ENCODE results near the gene ENPP1. TPM values are rescaled to one million over a fixed set of nuclear protein-coding genes. Genes with fewer than 3 reads are reported as not detected.

The ENPP1 gene
- total and polyA plus RNA-seq, 5 donors from 2014 or later = 0.13 TPM; not detected in 4

DNA sequence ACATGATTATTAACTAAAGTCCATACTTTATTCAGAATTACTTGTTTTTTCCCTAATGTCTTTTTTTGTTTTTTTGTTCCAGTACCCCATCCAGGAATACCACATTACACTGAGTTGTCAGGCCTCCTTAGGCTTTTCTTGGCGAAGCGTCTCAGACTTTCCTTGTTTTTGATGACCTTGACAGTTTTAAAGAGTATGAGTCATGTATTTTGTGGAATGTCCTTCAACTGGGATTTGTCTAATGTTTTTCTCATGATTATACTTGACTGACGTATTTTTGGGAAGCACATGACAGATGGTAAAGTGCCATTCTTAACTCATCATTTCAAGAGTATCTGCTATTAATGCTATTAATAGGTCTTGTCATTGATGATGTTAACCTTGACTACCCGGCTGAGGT is 23.6 kb downstream of the ENPP1 start:
- Mint-ChIP-seq H3K4me3 (no peak overlapping the region), H3K27ac (no peak overlapping the region), H3K27me3 (peaks cover 2% of the 10 kb centered on the region), H3K4me1 (no peaks in the 10 kb centered on the region), H3K36me3 (no peaks in the 10 kb centered on the region), H3K9me3 (peaks cover 0 to 2% (median 0%) of the 10 kb centered on the region in 7 donors)
- Histone ChIP-seq H3K27ac (ENCODE audit: insufficient read depth, low read length, poor library complexity, severe bottlenecking) (no peak overlapping the region), H3K4me1 (ENCODE audit: control insufficient read depth, insufficient read depth, low read length, poor library complexity, severe bottlenecking) (no peaks in the 10 kb centered on the region), H3K4me3 (ENCODE audit: low read depth, low read length) (no peak overlapping the region), H3K9me3 (ENCODE audit: control insufficient read depth in 2 of 2, low read length in 2 of 2) (no peaks in the 10 kb centered on the region), H3K27me3 (ENCODE audit: control insufficient read depth, insufficient read depth, low read length) (no peaks in the 10 kb centered on the region), H3K36me3 (ENCODE audit: control insufficient read depth, insufficient read depth, low read length) (no peaks in the 10 kb centered on the region)
- DNase-seq (no peak), ATAC-seq (ENCODE audit: low read depth in 2 of 2) (no peak)

- no peak overlapping the region for H3K27ac Mint-ChIP-seq
- Histone ChIP-seq H3K4me3 (ENCODE audit: low read depth, low read length) (no peak overlapping the region), H3K4me1 (ENCODE audit: control insufficient read depth, insufficient read depth, low read length, poor library complexity, severe bottlenecking) (no peaks in the 10 kb centered on the region), H3K27me3 (ENCODE audit: control insufficient read depth, insufficient read depth, low read length) (no peaks in the 10 kb centered on the region), H3K36me3 (ENCODE audit: control insufficient read depth, insufficient read depth, low read length) (no peaks in the 10 kb centered on the region), H3K27ac (ENCODE audit: insufficient read depth, low read length, poor library complexity, severe bottlenecking) (no peak overlapping the region), H3K9me3 (ENCODE audit: control insufficient read depth in 2 of 2, low read length in 2 of 2) (no peaks in the 10 kb centered on the region)
- H3K36me3 Mint-ChIP-seq = no peaks in the 10 kb centered on the region
- DNase-seq (no peak), ATAC-seq (ENCODE audit: low read depth in 2 of 2) (no peak)
- no peaks in the 10 kb centered on the region for H3K27me3 Mint-ChIP-seq
- no peaks in the 10 kb centered on the region for H3K4me1 Mint-ChIP-seq
- no peak overlapping the region for H3K4me3 Mint-ChIP-seq
- H3K9me3 Mint-ChIP-seq = peaks cover 0 to 2% (median 0%) of the 10 kb centered on the region in 7 donors
These were observed 24.1 kb downstream of the ENPP1 start for GRCh38 chr6:131831886-131832285.

DNA sequence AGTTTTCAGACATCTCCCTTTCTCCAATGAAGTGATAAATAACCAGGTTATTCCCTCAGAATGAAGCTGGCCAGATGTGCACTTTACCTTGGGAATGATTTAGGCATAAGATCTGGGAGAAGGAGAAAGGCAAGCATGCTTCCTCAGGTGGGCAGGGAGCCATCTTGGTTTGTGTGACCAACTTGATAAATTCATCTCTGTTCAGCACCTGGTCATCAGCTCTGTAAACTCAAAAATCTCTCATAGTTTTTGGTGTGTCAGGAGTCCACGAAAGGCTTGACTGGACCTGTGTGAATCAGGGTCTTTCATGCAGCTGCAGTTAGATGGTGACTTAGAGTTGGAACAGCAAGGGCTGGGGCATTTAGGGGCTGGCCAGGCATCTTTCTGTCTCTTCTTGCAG is 24.5 kb downstream of the ENPP1 start:
- Histone ChIP-seq H3K4me3 (ENCODE audit: low read depth, low read length) (no peak overlapping the region), H3K9me3 (ENCODE audit: control insufficient read depth in 2 of 2, low read length in 2 of 2) (no peaks in the 10 kb centered on the region), H3K27ac (ENCODE audit: insufficient read depth, low read length, poor library complexity, severe bottlenecking) (no peak overlapping the region), H3K36me3 (ENCODE audit: control insufficient read depth, insufficient read depth, low read length) (no peaks in the 10 kb centered on the region), H3K27me3 (ENCODE audit: control insufficient read depth, insufficient read depth, low read length) (no peaks in the 10 kb centered on the region), H3K4me1 (ENCODE audit: control insufficient read depth, insufficient read depth, low read length, poor library complexity, severe bottlenecking) (no peaks in the 10 kb centered on the region)
- Mint-ChIP-seq H3K36me3 (no peaks in the 10 kb centered on the region), H3K9me3 (peaks cover 0 to 2% (median 0%) of the 10 kb centered on the region in 7 donors), H3K27me3 (no peaks in the 10 kb centered on the region), H3K4me3 (no peak overlapping the region), H3K4me1 (no peaks in the 10 kb centered on the region), H3K27ac (peak overlapping the region in 1 of 3 donors; percentile 43)
- ATAC-seq (ENCODE audit: low read depth in 2 of 2) (no peak), DNase-seq (no peak)

DNA sequence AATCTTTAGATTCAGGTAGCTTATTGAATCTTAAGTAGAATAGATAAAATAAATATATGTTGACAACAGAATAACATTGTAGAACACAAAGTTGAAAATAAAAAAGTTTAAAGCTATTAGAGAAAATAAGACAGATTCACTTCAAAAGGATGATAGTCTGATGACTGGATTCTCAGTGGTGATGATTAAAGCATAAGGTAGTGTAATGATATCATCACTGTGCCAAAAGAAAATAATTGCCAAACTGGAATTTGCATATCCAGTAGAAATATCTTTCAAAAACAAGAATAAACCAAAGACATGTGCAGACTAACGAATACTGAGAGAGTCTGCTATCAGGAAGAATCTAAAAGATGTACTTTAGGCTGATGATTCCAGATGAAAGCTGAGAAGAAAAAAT is 30.2 kb downstream of the ENPP1 start:
- no peak for DNase-seq
- no peak overlapping the region for H3K27ac Mint-ChIP-seq
- Histone ChIP-seq H3K9me3 (ENCODE audit: control insufficient read depth in 2 of 2, low read length in 2 of 2) (no peaks in the 10 kb centered on the region), H3K27me3 (ENCODE audit: control insufficient read depth, insufficient read depth, low read length) (no peaks in the 10 kb centered on the region), H3K27ac (ENCODE audit: insufficient read depth, low read length, poor library complexity, severe bottlenecking) (no peak overlapping the region), H3K4me3 (ENCODE audit: low read depth, low read length) (no peak overlapping the region), H3K36me3 (ENCODE audit: control insufficient read depth, insufficient read depth, low read length) (no peaks in the 10 kb centered on the region), H3K4me1 (ENCODE audit: control insufficient read depth, insufficient read depth, low read length, poor library complexity, severe bottlenecking) (no peaks in the 10 kb centered on the region)
- no peaks in the 10 kb centered on the region for H3K4me1 Mint-ChIP-seq
- H3K4me3 Mint-ChIP-seq = no peak overlapping the region
- peaks cover 5% of the 10 kb centered on the region for H3K27me3 Mint-ChIP-seq
- peaks cover 0 to 2% (median 0%) of the 10 kb centered on the region in 7 donors for H3K9me3 Mint-ChIP-seq
- no peaks in the 10 kb centered on the region for H3K36me3 Mint-ChIP-seq
- no peak for ATAC-seq (ENCODE audit: low read depth in 2 of 2)

GRCh38 chr6:131839388-131839787 is 31.6 kb downstream of the ENPP1 start:
- Histone ChIP-seq H3K27me3 (ENCODE audit: control insufficient read depth, insufficient read depth, low read length) (no peaks in the 10 kb centered on the region), H3K27ac (ENCODE audit: insufficient read depth, low read length, poor library complexity, severe bottlenecking) (no peak overlapping the region), H3K4me1 (ENCODE audit: control insufficient read depth, insufficient read depth, low read length, poor library complexity, severe bottlenecking) (no peaks in the 10 kb centered on the region), H3K36me3 (ENCODE audit: control insufficient read depth, insufficient read depth, low read length) (no peaks in the 10 kb centered on the region), H3K4me3 (ENCODE audit: low read depth, low read length) (no peak overlapping the region), H3K9me3 (ENCODE audit: control insufficient read depth in 2 of 2, low read length in 2 of 2) (no peaks in the 10 kb centered on the region)
- Mint-ChIP-seq H3K27me3 (peaks cover 8% of the 10 kb centered on the region), H3K9me3 (peaks cover 0 to 1% (median 0%) of the 10 kb centered on the region in 7 donors), H3K36me3 (no peaks in the 10 kb centered on the region), H3K4me1 (no peaks in the 10 kb centered on the region), H3K4me3 (no peak overlapping the region), H3K27ac (no peak overlapping the region)
- no peak for DNase-seq
- ATAC-seq (ENCODE audit: low read depth in 2 of 2) = no peak

GRCh38 chr6:131840441-131840840 is 32.6 kb downstream of the ENPP1 start:
- Histone ChIP-seq H3K4me1 (ENCODE audit: control insufficient read depth, insufficient read depth, low read length, poor library complexity, severe bottlenecking) (no peaks in the 10 kb centered on the region), H3K27me3 (ENCODE audit: control insufficient read depth, insufficient read depth, low read length) (no peaks in the 10 kb centered on the region), H3K9me3 (ENCODE audit: control insufficient read depth in 2 of 2, low read length in 2 of 2) (no peaks in the 10 kb centered on the region), H3K36me3 (ENCODE audit: control insufficient read depth, insufficient read depth, low read length) (no peaks in the 10 kb centered on the region), H3K27ac (ENCODE audit: insufficient read depth, low read length, poor library complexity, severe bottlenecking) (no peak overlapping the region), H3K4me3 (ENCODE audit: low read depth, low read length) (no peak overlapping the region)
- Mint-ChIP-seq H3K9me3 (peaks cover 0 to 4% (median 0%) of the 10 kb centered on the region in 7 donors), H3K27ac (no peak overlapping the region), H3K27me3 (peaks cover 10% of the 10 kb centered on the region), H3K4me3 (no peak overlapping the region), H3K36me3 (no peaks in the 10 kb centered on the region), H3K4me1 (no peaks in the 10 kb centered on the region)
- DNase-seq (no peak), ATAC-seq (ENCODE audit: low read depth in 2 of 2) (no peak)

DNA sequence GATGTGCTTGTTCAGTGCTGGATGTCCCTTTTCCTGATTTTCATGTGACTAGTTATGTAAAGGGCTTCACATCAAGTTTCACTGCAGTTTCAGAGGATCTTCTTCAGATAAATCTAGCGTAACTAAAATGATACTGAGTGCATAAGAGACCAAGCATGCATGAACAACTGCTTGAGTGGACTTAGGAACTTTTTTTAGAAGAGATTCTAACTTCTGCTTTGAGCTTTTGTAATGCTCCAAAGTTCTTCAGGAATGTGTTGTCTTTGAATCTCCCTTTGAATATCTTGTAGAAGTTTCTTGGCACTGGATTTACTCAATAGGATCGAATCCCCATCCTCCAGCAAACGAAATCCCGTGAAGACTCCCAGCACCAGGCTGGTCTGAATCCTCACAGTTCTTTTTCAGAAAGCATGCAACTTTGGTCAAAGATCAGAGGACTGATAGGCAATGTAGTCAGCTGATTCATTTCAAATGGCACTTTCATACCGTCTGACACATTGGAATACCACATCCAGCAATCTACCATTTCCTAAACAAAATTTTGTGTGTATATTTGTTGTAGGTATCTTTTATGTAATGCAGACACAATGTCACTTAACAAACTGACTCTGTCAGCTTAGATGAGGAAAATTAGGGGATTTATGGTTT is 33.2 kb downstream of the ENPP1 start:
- no peaks in the 10 kb centered on the region for H3K4me1 Mint-ChIP-seq

GRCh38 chr6:131843768-131844167 is 35.9 kb downstream of the ENPP1 start:
- no peaks in the 10 kb centered on the region for H3K27me3 ChIP-seq (ENCODE audit: control insufficient read depth, insufficient read depth, low read length)
- no peak overlapping the region for H3K27ac ChIP-seq (ENCODE audit: insufficient read depth, low read length, poor library complexity, severe bottlenecking)
- Mint-ChIP-seq H3K36me3 (no peaks in the 10 kb centered on the region), H3K4me3 (no peak overlapping the region), H3K27ac (no peak overlapping the region), H3K9me3 (peaks cover 0 to 3% (median 0%) of the 10 kb centered on the region in 7 donors), H3K27me3 (peaks cover 15% of the 10 kb centered on the region), H3K4me1 (no peaks in the 10 kb centered on the region)
- H3K9me3 ChIP-seq (ENCODE audit: control insufficient read depth in 2 of 2, low read length in 2 of 2) = no peaks in the 10 kb centered on the region
- ATAC-seq (ENCODE audit: low read depth in 2 of 2) = no peak
- H3K4me3 ChIP-seq (ENCODE audit: low read depth, low read length) = no peak overlapping the region
- DNase-seq = no peak
- no peaks in the 10 kb centered on the region for H3K36me3 ChIP-seq (ENCODE audit: control insufficient read depth, insufficient read depth, low read length)
- no peaks in the 10 kb centered on the region for H3K4me1 ChIP-seq (ENCODE audit: control insufficient read depth, insufficient read depth, low read length, poor library complexity, severe bottlenecking)

More for the DNA sequence above, 33.2 kb downstream of the ENPP1 start:
- Histone ChIP-seq H3K9me3 (ENCODE audit: control insufficient read depth in 2 of 2, low read length in 2 of 2) (no peaks in the 10 kb centered on the region), H3K27me3 (ENCODE audit: control insufficient read depth, insufficient read depth, low read length) (no peaks in the 10 kb centered on the region), H3K27ac (ENCODE audit: insufficient read depth, low read length, poor library complexity, severe bottlenecking) (no peak overlapping the region), H3K4me3 (ENCODE audit: low read depth, low read length) (no peak overlapping the region), H3K4me1 (ENCODE audit: control insufficient read depth, insufficient read depth, low read length, poor library complexity, severe bottlenecking) (no peaks in the 10 kb centered on the region), H3K36me3 (ENCODE audit: control insufficient read depth, insufficient read depth, low read length) (no peaks in the 10 kb centered on the region)
- no peak overlapping the region for H3K27ac Mint-ChIP-seq
- peaks cover 13% of the 10 kb centered on the region for H3K27me3 Mint-ChIP-seq
- H3K9me3 Mint-ChIP-seq = peaks cover 0 to 4% (median 0%) of the 10 kb centered on the region in 7 donors
- no peak overlapping the region for H3K4me3 Mint-ChIP-seq
- no peaks in the 10 kb centered on the region for H3K36me3 Mint-ChIP-seq
- ATAC-seq (ENCODE audit: low read depth in 2 of 2) (no peak), DNase-seq (no peak)

Data from CD4-positive, CD25-positive, alpha-beta regulatory T cell (primary cell).